Tibial nerve (tissue), 3 donors: ENCODE results near the gene SMARCC1.

Experiments used
- POLR2A ChIP-seq, 2 donors: fragments of 450-650 bp; IDR thresholded peaks; one replicate each; pipeline ENCODE4 v1.6.1; 2017; ENCODE audit warnings: antibody characterized with exemption in 2 of 2, mild to moderate bottlenecking in 2 of 2, moderate library complexity in 2 of 2
- TF ChIP-seq, protein P1 (sequence below), 5 experiments: fragments of 200-600 bp in 3 of 5; fragments of 450-650 bp in 2 of 5; sonication (generic) in 3 of 5; IDR thresholded peaks; one replicate each; pipeline ENCODE4 v1.5.1; 2016 to 2019; ENCODE audit warnings: antibody characterized with exemption in 5 of 5, mild to moderate bottlenecking in 3 of 5, moderate library complexity in 2 of 5

DNA sequence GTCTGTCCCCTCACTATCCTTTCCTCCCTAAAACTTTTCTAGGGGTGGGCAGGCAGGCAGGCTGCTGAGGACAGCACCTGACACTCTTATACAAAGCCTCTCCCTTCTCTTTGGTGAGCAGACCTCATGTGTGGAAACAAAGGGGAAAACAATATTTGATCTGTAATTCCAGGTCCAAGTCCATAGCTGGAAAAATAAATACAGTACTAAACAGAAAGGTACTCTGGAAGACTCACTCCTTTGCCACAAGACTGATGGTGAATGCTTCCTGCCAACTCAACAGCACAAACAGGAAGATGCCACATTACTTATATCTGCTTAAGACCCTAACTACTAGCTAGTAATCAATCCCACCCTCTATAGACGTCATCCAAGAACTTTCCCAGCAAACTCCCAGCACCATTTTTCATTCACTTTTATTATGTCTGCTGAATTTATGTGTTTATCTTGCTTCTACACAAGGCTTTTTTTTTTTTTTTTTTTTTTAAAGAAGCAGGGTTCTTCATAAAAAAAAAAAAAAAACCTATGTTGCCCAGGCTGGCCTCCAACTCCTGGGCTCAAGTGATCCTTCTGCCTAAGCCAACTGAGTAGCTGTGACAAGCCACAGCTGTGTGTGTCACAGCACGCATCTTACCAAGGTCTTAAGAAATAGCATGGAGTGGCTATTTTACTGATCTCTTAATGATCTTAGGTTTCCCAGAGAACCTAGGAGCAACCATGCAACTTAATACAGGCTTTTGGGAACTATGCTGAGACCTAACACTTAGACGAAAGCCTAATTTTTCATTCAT lies 158.8 kb downstream of the SMARCC1 start:
- TF ChIP-seq, protein P1, sequence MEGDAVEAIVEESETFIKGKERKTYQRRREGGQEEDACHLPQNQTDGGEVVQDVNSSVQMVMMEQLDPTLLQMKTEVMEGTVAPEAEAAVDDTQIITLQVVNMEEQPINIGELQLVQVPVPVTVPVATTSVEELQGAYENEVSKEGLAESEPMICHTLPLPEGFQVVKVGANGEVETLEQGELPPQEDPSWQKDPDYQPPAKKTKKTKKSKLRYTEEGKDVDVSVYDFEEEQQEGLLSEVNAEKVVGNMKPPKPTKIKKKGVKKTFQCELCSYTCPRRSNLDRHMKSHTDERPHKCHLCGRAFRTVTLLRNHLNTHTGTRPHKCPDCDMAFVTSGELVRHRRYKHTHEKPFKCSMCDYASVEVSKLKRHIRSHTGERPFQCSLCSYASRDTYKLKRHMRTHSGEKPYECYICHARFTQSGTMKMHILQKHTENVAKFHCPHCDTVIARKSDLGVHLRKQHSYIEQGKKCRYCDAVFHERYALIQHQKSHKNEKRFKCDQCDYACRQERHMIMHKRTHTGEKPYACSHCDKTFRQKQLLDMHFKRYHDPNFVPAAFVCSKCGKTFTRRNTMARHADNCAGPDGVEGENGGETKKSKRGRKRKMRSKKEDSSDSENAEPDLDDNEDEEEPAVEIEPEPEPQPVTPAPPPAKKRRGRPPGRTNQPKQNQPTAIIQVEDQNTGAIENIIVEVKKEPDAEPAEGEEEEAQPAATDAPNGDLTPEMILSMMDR (IDR thresholded peaks at IDR 0.05), result no peak
- no peak for TF ChIP-seq POLR2A (IDR thresholded peaks at IDR 0.05)
